ENCODE measurements around the gene QSOX1. TPM values are rescaled to one million over a fixed set of nuclear protein-coding genes. Genes with fewer than 3 reads are reported as not detected.

Gene QSOX1
- total RNA-seq, 1 donor from 2014 or later = 221 TPM

GRCh38 chr1:180116964-180117763 is 37.5 kb upstream of the QSOX1 start:
- no peak for DNase-seq (ENCODE audit: low spot score, unreplicated experiment)
- Mint-ChIP-seq H3K36me3 (ENCODE audit: insufficient read depth) (peaks cover 15% of the 10 kb centered on the region), H3K27me3 (no peaks in the 10 kb centered on the region), H3K27ac (no peak overlapping the region), H3K4me3 (ENCODE audit: low read depth) (no peak overlapping the region), H3K9me3 (ENCODE audit: low read depth) (peaks cover 2% of the 10 kb centered on the region), H3K4me1 (ENCODE audit: low read depth) (peaks cover 2% of the 10 kb centered on the region)
- TF ChIP-seq, protein P1, sequence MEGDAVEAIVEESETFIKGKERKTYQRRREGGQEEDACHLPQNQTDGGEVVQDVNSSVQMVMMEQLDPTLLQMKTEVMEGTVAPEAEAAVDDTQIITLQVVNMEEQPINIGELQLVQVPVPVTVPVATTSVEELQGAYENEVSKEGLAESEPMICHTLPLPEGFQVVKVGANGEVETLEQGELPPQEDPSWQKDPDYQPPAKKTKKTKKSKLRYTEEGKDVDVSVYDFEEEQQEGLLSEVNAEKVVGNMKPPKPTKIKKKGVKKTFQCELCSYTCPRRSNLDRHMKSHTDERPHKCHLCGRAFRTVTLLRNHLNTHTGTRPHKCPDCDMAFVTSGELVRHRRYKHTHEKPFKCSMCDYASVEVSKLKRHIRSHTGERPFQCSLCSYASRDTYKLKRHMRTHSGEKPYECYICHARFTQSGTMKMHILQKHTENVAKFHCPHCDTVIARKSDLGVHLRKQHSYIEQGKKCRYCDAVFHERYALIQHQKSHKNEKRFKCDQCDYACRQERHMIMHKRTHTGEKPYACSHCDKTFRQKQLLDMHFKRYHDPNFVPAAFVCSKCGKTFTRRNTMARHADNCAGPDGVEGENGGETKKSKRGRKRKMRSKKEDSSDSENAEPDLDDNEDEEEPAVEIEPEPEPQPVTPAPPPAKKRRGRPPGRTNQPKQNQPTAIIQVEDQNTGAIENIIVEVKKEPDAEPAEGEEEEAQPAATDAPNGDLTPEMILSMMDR (IDR thresholded peaks at IDR 0.05; ENCODE audit: unreplicated experiment) = no peak

DNA sequence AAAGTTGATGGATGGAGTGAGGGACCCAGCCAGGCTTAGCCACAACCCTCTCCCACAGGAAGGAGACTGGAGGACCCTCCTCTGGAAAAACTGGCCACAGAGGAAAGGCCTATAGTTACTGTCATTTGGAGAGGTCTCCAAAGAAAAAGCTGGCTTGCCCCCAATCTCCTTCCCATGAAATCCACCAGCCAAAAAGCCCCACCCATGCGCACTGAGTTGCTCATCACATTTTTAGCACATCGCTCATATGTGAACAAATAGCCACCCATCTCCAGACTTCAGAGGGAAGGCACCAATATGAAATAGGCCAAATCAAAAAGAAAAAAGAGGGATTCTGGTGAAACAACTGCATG is 36.9 kb upstream of the QSOX1 start:
- Mint-ChIP-seq H3K36me3 (ENCODE audit: insufficient read depth) (peaks cover 10% of the 10 kb centered on the region), H3K27ac (no peak overlapping the region), H3K4me3 (ENCODE audit: low read depth) (no peak overlapping the region), H3K4me1 (ENCODE audit: low read depth) (peaks cover 2% of the 10 kb centered on the region), H3K27me3 (no peaks in the 10 kb centered on the region), H3K9me3 (ENCODE audit: low read depth) (peaks cover 2% of the 10 kb centered on the region)
- TF ChIP-seq, protein P1 (IDR thresholded peaks at IDR 0.05; ENCODE audit: unreplicated experiment) = no peak
- no peak for DNase-seq (ENCODE audit: low spot score, unreplicated experiment)

- TF ChIP-seq, protein P1 (IDR thresholded peaks at IDR 0.05; ENCODE audit: unreplicated experiment) = no peak
These were observed 34.8 kb upstream of the QSOX1 start for GRCh38 chr1:180119837-180120236.

GRCh38 chr1:180123463-180123936 is 31.2 kb upstream of the QSOX1 start:
- no peak for DNase-seq (ENCODE audit: low spot score, unreplicated experiment)
- Mint-ChIP-seq H3K27me3 (peaks cover 3% of the 10 kb centered on the region), H3K27ac (no peak overlapping the region)

More at GRCh38 chr1:180119837-180120236, 34.8 kb upstream of the QSOX1 start:
- H3K27me3 Mint-ChIP-seq = peaks cover 3% of the 10 kb centered on the region
- H3K27ac Mint-ChIP-seq = no peak overlapping the region
- peaks cover 6% of the 10 kb centered on the region for H3K9me3 Mint-ChIP-seq (ENCODE audit: low read depth)
- H3K4me3 Mint-ChIP-seq (ENCODE audit: low read depth) = no peak overlapping the region
- H3K36me3 Mint-ChIP-seq (ENCODE audit: insufficient read depth) = peaks cover 8% of the 10 kb centered on the region
- DNase-seq (ENCODE audit: low spot score, unreplicated experiment) = no peak
- H3K4me1 Mint-ChIP-seq (ENCODE audit: low read depth) = peaks cover 2% of the 10 kb centered on the region

DNA sequence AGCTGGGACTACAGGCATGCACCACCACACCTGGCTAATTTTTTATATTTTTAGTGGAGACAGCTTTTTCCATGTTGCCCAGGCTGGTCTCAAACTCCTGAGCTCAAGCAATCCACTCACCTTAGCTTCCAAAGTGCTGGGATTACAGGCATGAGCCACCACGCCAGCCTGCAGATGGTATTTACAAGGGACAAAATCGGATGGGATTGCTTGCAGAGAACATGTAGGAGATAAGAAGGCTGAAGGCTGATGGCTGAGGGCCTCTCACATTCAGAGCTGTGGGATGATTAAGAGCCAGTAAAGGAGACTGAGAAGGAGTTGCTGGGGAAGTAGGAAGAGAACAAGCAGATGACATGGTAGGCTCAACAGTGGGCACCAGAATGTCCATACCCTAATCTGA is 24.0 kb upstream of the QSOX1 start:
- peaks cover 8% of the 10 kb centered on the region for H3K9me3 Mint-ChIP-seq (ENCODE audit: low read depth)
- no peak overlapping the region for H3K27ac Mint-ChIP-seq
- TF ChIP-seq, protein P1 (IDR thresholded peaks at IDR 0.05; ENCODE audit: unreplicated experiment) = no peak
- DNase-seq (ENCODE audit: low spot score, unreplicated experiment) = no peak
- H3K36me3 Mint-ChIP-seq (ENCODE audit: insufficient read depth) = no peaks in the 10 kb centered on the region
- peaks cover 8% of the 10 kb centered on the region for H3K4me1 Mint-ChIP-seq (ENCODE audit: low read depth)
- peaks cover 13% of the 10 kb centered on the region for H3K27me3 Mint-ChIP-seq
- no peak overlapping the region for H3K4me3 Mint-ChIP-seq (ENCODE audit: low read depth)

More at GRCh38 chr1:180123463-180123936, 31.2 kb upstream of the QSOX1 start:
- no peaks in the 10 kb centered on the region for H3K36me3 Mint-ChIP-seq (ENCODE audit: insufficient read depth)
- H3K4me3 Mint-ChIP-seq (ENCODE audit: low read depth) = no peak overlapping the region
- H3K9me3 Mint-ChIP-seq (ENCODE audit: low read depth) = peaks cover 3% of the 10 kb centered on the region
- TF ChIP-seq, protein P1 (IDR thresholded peaks at IDR 0.05; ENCODE audit: unreplicated experiment) = no peak
- H3K4me1 Mint-ChIP-seq (ENCODE audit: low read depth) = peaks cover 8% of the 10 kb centered on the region
